ENCODE results near the gene IFNA7. TPM values are rescaled to one million over a fixed set of nuclear protein-coding genes. Genes with fewer than 3 reads are reported as not detected.

The IFNA7 gene
- total RNA-seq, 4 donors from 2014 or later = not detected

- TF ChIP-seq CTCF (IDR thresholded peaks at IDR 0.05) = no peak
- DNase-seq (ENCODE audit: low spot score) (no peak), ATAC-seq (ENCODE audit: low FRiP score) (no peak)
Measured at GRCh38 chr9:21154018-21154608, 47.9 kb downstream of the IFNA7 start.

DNA sequence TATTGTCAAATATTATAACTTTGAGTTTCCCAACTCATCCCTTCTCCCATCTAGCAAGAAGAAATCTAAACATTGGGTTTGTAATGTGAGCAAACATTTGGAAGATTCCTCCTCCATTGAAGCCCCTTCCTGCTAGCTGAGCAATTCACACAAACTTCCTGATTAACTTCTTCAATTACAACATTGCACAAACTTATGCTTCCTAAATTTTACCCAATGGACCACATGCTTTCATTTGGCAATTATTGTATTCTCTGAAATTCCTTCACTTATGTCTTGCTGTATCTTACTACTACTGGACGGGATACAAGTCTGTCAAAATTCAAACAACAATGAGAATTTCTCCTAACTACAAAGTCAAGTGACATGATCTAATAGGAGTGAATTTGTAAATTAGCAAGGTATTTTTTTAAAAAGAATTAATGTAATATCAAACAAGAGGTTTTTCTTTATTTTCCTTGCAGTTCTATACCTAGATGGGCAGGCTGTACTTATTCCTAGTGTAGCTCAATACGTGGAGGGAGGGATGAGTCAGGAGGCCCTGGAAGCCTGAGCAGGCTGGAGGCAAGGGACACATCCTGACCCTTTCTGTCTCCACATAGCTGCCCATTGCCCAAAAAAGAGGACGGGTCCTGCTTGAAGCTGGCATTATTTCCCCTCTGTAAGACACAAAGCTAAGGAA lies 48.5 kb downstream of the IFNA7 start:
- no peak for ATAC-seq (ENCODE audit: low FRiP score)

More for the DNA sequence above, 48.5 kb downstream of the IFNA7 start:
- TF ChIP-seq CTCF (IDR thresholded peaks at IDR 0.05) = no peak
- DNase-seq (ENCODE audit: low spot score) = no peak

Small RNAs within 50 kb of the gene (small RNA-seq; reads per million reads assigned to genes)
- gene RF00019 = not detected

Other genes with a start within 250 kb of the IFNA7 start
- gene HACD4, start 170.6 kb downstream of the IFNA7 start, total RNA-seq = 1 to 10 TPM; 4.1 to 6.6 (median 5.1) TPM
- not detected for gene IFNB1, start 124.3 kb downstream of the IFNA7 start, total RNA-seq
- gene IFNW1, start 60.4 kb downstream of the IFNA7 start, total RNA-seq = not detected
- not detected for gene IFNA21, start 35.5 kb downstream of the IFNA7 start, total RNA-seq
- not detected for gene IFNA4, start 14.6 kb downstream of the IFNA7 start, total RNA-seq
- gene IFNA10, start 4.9 kb upstream of the IFNA7 start, total RNA-seq = not detected
- gene IFNA16, start 15.1 kb upstream of the IFNA7 start, total RNA-seq = not detected
- not detected for gene IFNA17, start 26.0 kb upstream of the IFNA7 start, total RNA-seq
- not detected for gene IFNA14, start 37.8 kb upstream of the IFNA7 start, total RNA-seq
- under 1 TPM in 1 of 4 donors, not detected in 3; 0.84 TPM for gene IFNA5, start 103.1 kb upstream of the IFNA7 start, total RNA-seq
- gene KLHL9, start 133.2 kb upstream of the IFNA7 start, total RNA-seq = 10 to 100 TPM; 17.7 to 30.7 (median 19.4) TPM
- not detected for gene IFNA6, start 148.7 kb upstream of the IFNA7 start, total RNA-seq
- gene IFNA13, start 165.9 kb upstream of the IFNA7 start, total RNA-seq = not detected
- under 1 TPM in 1 of 4 donors, not detected in 3; 0.75 TPM for gene IFNA2, start 183.2 kb upstream of the IFNA7 start, total RNA-seq
- gene IFNA8, start 206.9 kb upstream of the IFNA7 start, total RNA-seq = not detected
- gene IFNA1, start 238.2 kb upstream of the IFNA7 start, total RNA-seq = not detected

Data from omental fat pad (tissue), 4 donors.